GM18873 (cell line): Measurements from ENCODE around the gene IRS1.
"Not testable (repeated sequence)": the region's sequence is repeated elsewhere in the genome, so short reads cannot be mapped to it uniquely, and the experiment has no call there.

Source experiments
- ATAC-seq: cut with Tn5 transposase; IDR thresholded peaks from one replicate; pipeline ENCODE4 v1.9.1; 2021; ENCODE audit warnings: mild to moderate bottlenecking, moderate library complexity, moderate number of reproducible peaks; ENCODE audit not compliant: unreplicated experiment, low FRiP score

IRS1 gene, protein sequence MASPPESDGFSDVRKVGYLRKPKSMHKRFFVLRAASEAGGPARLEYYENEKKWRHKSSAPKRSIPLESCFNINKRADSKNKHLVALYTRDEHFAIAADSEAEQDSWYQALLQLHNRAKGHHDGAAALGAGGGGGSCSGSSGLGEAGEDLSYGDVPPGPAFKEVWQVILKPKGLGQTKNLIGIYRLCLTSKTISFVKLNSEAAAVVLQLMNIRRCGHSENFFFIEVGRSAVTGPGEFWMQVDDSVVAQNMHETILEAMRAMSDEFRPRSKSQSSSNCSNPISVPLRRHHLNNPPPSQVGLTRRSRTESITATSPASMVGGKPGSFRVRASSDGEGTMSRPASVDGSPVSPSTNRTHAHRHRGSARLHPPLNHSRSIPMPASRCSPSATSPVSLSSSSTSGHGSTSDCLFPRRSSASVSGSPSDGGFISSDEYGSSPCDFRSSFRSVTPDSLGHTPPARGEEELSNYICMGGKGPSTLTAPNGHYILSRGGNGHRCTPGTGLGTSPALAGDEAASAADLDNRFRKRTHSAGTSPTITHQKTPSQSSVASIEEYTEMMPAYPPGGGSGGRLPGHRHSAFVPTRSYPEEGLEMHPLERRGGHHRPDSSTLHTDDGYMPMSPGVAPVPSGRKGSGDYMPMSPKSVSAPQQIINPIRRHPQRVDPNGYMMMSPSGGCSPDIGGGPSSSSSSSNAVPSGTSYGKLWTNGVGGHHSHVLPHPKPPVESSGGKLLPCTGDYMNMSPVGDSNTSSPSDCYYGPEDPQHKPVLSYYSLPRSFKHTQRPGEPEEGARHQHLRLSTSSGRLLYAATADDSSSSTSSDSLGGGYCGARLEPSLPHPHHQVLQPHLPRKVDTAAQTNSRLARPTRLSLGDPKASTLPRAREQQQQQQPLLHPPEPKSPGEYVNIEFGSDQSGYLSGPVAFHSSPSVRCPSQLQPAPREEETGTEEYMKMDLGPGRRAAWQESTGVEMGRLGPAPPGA (N-terminal part only)

DNA sequence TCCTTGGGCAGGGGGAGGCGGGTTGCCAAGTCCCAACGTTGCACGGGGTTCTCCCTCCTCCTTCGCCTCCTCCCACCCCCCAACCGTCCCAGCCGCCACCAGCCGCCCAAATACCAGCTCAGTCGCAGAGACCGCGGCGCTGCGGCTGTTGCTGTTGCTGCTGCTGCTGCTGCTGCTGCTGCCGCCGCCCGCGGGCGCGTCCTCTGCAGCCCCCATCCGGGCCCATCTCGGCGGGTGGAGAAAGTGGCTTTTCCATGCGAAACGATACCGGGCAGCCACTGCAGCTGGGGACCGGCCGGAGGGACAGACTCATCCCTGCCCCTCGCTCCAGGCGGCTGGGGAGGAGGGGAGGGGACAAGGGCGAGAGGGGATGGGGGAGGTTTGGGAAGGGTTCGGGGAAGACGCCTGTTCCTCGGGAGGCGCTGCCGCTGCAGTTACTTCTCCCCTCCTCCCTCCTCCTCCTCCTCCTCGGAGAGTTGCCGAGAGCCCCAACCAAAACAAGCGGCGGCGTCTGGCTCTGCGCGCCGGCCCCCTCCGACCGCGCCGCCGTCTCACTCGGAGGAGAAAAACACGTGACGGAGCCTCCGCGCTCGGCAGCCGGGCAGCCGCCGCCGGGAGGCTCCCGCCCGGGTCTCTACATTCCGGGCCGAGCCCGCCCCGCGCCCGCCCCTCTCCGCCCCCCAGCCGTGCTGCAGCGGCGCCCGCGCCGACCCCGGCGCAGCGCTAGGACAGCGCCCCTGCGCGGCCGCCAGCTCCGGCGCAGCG lies at the start of gene IRS1:
IRS1 (minus strand) TSS at position 610 of the 765 bp plus-strand sequence. CDS start 1,082 bp downstream, outside the sequence.
- peak; percentile 19 for ATAC-seq

DNA sequence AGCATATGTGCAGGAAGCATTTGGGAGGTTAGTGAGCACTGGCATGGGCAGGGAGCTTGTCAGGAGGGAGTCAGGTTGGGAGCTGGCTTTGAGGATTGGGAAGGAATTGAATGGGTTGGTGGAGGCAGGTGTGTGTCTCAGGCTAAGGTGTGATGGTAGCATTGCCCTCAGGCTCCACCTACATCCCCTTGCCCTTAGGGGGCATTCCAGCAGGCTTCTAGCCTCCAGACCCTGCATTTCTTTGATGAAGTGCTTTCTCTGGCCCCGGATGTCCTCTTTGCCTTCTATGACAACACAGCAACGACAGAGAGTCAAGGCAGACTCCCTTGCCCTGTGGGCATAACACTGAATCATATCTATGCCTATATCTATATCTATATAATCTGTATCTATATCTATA lies 49.7 kb upstream of the IRS1 start:
- no peak for ATAC-seq

DNA sequence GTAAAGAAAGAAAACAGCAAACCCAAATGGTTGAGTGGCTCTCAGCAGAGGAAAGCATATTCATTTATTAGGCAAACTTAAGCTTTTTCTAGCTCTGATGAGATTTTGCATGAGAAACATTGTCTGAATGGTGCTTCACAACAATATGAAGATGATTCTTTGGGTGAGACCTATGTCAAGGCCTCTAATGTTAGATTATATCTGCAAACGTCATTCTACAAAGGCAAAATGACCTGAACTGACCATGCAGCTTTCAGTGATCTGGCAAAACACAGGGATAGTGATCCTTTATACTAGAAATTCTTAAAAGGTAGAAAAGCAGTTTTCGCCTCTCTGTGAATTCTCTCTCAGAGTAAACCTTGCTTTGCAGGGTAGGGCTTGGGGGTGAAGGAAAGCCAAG lies 47.9 kb upstream of the IRS1 start:
- ATAC-seq = no peak

DNA sequence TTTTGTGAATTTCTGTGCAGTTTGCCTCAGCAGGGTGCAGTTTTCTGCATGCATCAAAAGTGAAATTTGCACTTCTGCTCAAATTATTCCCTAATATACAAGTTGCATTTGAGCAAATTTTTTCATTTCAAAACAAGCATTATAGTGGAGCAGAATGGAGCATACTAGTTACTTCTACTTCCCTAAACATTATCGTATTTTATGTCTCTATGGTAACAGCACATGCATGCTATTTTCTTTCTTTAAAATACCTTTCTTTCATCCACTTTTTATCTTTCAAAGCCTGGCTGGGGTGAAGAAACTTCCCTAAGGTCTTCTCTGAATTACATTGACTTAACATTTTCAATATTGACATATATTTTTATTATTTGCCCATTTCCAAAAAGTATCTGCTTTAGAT lies 47.5 kb upstream of the IRS1 start:
- ATAC-seq = no peak

DNA sequence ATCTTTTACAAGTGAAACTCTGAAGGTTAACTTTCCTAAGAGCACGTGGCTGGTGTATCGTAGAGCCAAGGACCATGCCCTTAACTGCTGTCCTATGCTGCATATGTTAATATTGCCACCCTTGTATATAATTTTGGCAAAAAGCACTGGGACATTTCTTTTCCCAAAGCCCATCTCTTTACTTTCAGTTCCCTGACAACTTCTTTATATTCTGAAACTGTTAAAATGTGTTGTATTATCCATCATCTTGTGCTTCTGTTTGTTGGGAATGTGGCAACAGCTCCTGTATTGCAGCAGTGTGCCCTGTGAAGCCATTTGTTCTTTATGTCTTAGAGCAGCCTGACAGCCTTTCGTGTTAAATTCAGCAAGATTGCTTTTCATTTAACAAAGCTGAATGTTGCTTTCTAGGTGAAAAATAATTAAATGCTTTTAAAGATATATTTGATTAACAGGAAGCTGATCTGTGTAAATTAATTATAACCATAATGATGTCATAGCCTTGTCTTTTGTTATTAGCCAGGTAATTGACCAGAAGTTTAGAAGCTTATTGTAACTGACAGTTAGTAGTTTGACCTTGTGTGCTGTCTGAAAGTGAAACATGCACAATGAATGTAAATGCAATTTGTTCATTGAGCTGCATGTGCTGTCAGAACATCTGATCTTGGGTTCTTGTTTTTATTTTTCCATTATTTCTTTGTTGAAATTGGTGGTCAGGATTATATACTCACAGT lies 45.9 kb upstream of the IRS1 start:
- ATAC-seq = no peak

DNA sequence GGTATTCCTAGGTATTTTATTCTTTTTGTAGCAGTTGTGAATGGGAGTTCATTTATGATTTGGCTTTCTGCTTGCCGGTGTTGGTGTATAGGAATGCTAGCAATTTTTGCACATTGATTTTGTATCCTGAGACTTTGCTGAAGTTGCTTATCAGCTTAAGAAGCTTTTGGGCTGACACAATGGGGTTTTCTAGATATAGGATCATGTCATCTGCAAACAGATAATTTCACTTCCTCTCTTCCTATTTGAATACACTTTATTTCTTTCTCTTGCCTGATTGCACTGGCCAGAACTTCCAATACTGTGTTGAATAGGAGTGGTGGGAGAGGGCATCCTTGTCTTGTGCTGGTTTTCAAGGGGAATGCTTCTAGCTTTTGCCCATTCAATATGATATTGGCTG lies 43.4 kb upstream of the IRS1 start:
- ATAC-seq = not testable (repeated sequence)

DNA sequence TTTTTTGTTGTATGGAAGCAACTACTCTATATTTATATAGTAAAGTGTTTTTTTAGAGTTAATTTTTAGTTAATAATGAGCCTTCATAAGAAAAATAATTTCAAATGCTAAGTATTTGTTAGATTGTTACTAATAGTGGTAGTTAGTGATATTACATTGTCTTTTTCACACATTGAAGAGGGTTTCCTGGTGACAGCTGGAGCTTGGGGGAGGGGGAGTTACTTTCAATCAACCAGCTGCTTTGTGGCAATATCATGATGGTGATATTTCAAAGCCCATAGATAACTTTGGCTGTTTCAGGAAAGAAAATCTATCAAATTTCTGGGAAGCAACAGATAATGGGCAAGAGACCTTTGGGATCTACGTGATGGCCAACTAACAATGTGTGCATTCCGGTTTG lies 40.3 kb upstream of the IRS1 start:
- ATAC-seq = no peak

DNA sequence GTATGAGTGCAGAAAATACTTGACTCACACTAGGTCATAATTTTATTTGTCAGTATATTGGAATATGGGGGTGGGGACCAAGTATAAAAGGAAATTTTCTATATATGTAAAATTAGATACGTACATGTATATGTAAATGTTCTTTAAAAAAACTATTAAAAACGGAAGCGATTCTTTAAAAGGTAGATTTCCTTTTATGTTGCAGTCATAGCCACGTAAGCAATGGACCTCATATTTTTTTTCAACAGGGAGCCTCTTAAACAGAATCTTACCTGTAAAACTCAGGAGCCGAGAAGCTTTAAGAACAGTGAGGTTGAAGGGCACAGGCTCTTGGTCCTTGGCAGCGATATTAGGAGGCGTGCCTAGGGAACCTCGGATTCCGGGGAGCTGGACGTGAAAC lies 39.5 kb upstream of the IRS1 start:
- no peak for ATAC-seq

DNA sequence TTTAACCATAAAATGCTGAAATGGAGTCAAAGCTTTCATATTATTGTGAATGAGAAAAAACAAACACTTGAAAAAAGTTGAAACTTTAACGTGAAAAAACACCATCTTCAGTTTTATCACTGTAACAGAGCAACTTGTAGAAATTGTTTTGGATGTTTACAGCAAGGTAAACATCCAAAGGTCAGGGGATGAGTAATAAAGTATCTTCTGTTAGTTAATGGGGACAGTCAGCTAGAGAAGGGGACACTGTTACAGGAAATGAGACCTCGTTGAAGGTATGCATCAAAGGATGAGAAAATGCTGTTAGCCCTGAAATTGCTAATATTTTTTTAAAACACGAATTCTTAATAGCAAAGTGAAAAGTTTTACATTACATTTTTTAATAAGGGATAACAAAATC lies 39.1 kb upstream of the IRS1 start:
- no peak for ATAC-seq

DNA sequence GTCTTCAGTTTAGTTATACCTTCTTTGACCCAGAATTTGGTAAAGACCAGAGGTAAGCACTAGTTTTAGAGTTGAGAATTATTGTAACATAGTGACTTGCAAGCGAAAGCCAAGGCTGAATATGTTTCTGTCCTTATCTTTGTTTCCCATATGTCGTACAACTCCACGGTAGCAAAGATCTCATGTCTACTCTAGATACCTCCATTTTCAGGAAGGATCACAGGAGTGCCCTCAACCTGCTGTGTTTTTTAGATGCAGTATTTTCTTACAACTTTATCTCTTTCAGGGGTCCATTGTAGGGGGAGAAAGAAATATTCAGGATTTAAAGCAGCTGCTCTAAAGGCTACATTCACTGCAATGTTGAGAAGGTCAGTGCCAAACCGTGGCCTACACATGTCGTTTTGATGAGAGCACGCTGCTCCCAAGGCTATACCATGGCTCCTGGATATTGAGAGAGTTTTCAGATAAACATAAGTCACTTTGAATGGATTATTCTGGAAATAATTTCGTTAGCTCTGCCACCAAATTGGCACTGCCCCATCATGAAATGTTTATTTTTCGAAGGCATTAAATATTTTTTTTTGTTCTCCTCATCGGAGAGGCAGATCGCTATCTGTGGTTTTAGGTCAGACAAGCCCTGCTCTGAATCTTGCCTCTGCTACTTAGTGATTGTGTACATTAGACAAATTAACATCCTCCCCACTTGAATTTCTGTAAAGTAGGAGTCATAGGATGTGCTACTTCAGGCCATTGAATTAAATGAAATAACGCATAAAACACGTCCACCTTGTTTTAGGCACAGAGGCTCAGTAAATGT lies 38.4 kb upstream of the IRS1 start:
- ATAC-seq = no peak

DNA sequence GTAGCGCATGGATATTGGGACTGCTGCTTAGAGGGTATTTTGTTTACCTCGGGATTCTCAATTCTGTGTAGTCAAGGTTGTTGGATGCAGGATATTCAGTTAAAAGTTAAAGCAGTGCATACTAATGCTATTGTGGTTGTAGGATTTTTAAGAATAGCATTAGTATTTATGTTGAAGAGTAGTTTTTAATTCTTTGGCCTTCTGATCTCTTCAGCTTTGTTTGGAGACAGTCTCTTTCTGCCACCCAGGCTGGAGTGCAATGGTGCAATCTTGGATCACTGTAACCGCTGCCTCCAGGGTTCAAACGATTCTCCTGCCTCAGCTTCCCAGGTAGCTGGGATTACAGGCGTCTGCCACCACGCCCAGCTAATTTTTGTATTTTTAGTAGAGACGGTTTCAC lies 37.7 kb upstream of the IRS1 start:
- ATAC-seq = no peak

DNA sequence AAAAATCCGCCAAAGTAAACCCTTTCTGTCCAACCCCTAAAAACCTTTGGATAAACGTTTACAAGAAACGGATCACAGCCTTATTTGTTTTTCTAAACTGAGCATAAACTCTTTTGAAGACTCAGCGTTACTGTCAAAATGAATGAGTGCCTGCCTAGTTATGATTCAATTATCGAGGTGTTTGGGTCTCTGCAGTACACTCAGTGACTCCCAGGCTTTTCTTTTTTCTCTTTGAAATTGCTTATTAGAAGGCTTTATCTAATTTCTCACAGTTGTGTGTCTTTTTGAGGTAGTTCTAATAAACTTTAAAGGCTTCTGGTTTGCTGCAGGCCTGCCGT lies 36.9 kb upstream of the IRS1 start:
- peak; percentile 9 for ATAC-seq

DNA sequence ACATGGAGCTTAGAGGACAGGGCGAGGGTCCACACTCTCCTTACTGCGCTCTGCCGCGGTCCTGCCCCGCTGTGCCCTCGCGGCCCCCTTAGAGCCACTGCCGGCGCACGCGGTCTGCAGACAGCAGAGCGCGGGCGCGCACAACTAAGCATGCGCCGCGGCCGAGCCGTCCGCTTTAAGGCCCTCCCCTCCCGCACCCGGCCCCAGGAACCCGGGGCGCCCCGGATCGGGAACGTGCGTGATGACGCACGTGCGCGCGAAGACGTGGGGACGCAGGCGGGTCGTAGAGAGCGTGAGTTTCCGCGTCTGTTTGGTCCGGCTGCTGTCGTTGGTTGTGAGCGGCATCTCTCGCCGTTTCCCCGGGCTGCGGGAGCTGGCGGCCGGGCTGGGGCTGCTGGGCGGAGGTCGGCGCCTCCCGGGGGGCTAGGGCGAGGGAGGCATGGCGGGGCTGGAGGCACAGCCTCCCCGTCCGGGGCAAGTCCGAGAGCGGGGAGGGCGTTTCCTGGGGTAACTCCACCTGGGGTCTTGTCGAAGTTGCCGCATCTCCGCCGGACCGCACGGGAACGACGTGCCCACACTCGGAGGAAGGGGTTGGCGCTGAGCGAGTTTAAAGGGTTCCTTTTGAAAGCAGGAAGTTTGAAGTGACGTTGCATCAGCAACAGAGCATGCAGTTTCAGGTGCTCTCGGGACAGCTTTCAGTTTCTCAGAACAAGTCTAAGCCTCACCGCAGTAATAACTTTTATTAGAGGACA lies 36.4 kb upstream of the IRS1 start, which contains the start of gene RHBDD1:
RHBDD1 (plus strand) TSS at position 259 of the 752 bp plus-strand sequence. CDS start 28,640 bp downstream, outside the sequence.
- ATAC-seq = peak; percentile 90

DNA sequence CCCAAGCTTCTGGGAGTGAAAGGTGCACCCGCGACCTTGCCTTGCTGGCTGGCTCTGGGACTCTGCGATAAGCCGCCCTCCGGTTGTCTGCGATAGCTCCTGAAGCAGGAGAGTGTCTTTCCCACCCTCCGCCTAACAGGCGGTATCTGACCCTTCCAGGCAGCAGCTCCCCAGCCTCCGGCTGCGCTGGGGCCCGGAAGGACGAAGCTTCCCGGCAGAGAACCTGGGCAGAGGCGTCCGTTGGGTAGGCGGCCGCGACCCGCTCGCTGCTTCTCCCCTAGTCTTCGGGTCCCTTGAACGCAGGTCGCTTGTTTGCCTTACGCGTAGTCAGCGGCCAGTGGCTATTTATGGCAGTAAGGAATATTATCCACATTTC lies 35.8 kb upstream of the IRS1 start:
- ATAC-seq = peak; percentile 15

DNA sequence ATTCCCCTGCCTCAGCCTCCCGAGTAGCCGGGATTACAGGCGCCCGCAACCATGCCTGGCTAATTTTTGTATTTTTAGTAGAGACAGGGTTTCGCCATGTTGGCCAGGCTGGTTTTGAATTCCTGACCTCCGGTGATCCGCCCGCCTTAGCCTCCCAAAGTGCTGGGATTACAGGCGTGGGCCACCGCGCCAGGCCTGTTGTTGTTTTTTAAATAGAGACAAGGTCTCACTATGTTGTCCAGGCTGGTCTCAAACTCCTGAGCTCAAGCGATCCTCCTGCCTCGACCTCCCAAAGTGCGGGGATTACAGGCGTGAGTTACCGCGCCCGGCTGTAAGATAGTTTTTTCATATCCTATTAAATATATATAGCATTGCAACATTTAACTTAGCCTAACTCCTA lies 35.3 kb upstream of the IRS1 start:
- ATAC-seq = not testable (repeated sequence)

DNA sequence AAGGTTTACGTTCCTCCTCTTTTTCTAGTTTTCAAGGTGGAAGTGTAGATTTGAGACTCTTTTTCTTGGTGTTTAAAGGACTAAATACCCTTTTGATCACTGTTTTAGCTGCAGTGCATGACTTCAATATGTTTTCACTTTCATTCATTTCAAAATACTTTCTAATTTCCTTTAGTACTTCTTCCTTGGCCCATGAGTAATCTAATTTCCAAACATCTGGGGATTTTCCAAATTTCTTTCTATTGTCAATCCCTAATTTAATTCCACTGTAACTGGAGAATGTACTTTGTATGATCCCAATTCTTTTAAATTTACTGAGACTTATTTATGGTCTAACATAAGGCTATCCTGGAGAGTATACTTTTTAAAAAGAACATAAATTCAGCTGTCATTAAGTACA lies 32.4 kb upstream of the IRS1 start:
- no peak for ATAC-seq

DNA sequence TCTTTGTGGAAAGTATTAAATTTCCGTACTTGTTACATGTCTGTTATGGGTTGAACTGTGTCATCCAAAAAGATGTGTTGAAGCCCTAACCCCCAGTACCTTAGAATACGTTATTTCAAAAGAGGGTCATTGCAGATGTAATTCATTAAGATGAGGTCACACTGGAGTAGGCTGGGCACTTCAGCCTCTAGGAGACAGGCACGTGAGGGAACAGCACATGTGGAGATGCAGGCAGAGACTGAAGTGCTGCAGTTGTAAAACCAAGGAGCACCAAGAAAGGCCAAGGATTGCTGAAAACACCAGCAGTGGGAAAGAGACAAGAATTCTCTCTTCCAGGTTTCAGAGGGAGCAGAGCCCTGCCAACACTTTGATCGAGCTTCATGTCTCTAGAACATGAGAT lies 31.6 kb upstream of the IRS1 start:
- no peak for ATAC-seq
